ENCODE measurements around the gene PGAM1. TPM values are rescaled to one million over a fixed set of nuclear protein-coding genes. Genes with fewer than 3 reads are reported as not detected.

The PGAM1 gene
- polyA plus RNA-seq, 1 of the 3 experiments (the other 2 are of a cell fraction), result 398 TPM

- POLR2A ChIA-PET, result no interaction called here
- Histone ChIP-seq H3K4me2 (peak overlapping the region; percentile 67), H3K4me3 (ENCODE audit: low read depth in 2 of 2, low read length in 1 of 2) (peak overlapping the region; percentile 28 to 56; a peak in 3 of 4 replicates)
These were observed 18.6 kb upstream of the PGAM1 start for GRCh38 chr10:97407211-97407951.

More at GRCh38 chr10:97407211-97407951, 18.6 kb upstream of the PGAM1 start:
- Histone ChIP-seq H3K4me1 (ENCODE audit: control insufficient read depth in 1 of 2, insufficient read depth in 2 of 2, low read depth in 1 of 2, low read length in 1 of 2) (peaks cover 0 to 4% of the 10 kb centered on the region in 2 experiments; a peak in 1 of 4 replicates), H3F3A (replicated peaks; ENCODE audit: insufficient read depth) (peaks cover 7% of the 10 kb centered on the region), H3K27ac (ENCODE audit: low read depth in 2 of 2, low read length in 1 of 2) (peak overlapping the region in 1 of 2 experiments; percentile 31; a peak in 1 of 4 replicates), H3K79me2 (ENCODE audit: insufficient read depth) (no peaks in the 10 kb centered on the region), H3K36me3 (replicated peaks in 1 of 2; ENCODE audit: control insufficient read depth in 1 of 2, insufficient read depth in 2 of 2, low read length in 1 of 2) (no peaks in the 10 kb centered on the region), H4K20me1 (ENCODE audit: insufficient read depth) (no peaks in the 10 kb centered on the region), H3K9me2 (no peaks in the 10 kb centered on the region), H3K27me3 (ENCODE audit: insufficient read depth) (no peaks in the 10 kb centered on the region), H3K9ac (no peak overlapping the region), H2AFZ (ENCODE audit: low read depth) (peak overlapping the region; percentile 75; the same call in 1 of the 2 replicates), H3K9me3 (no peaks in the 10 kb centered on the region)
- CTCF ChIA-PET, result interaction anchor here (0.6 to 2.9 kb wide), 21 partner anchors 8 to 323 kb away, joined by 3 to 35 read pairs (median 3); partner anchors contain the start of genes ANKRD2, EXOSC1 and ZDHHC16
- WGBS (ENCODE audit: low lambda C conversion rate), result 0% methylated on average over 6 of the region's 10 CpGs
- peak; percentile 79 for DNase-seq
- TF ChIP-seq TCF12 (IDR thresholded peaks at IDR 0.05) (0 out of 2 replicates have a peak, but pooled peaks have one; percentile 11), SMC3 (IDR thresholded peaks at IDR 0.05; ENCODE audit: low read depth, low read length) (peak; percentile 55), RXRA (IDR thresholded peaks at IDR 0.05; ENCODE audit: borderline replicate concordance, low read depth) (no peak), CTCF (IDR thresholded peaks at IDR 0.05) (peak; percentile 96), RAD21 (IDR thresholded peaks at IDR 0.05; ENCODE audit: low read length) (peak; percentile 59), ZBTB33 (IDR thresholded peaks at IDR 0.05; ENCODE audit: borderline replicate concordance, low read depth) (no peak), MXI1 (IDR thresholded peaks at IDR 0.05; ENCODE audit: low read depth, low read length) (peak; percentile 69), REST (IDR thresholded peaks at IDR 0.05; ENCODE audit: low read depth, low read length) (no peak)

Data from SK-N-SH (cell line).